CD4-positive, alpha-beta T cell (primary cell): ENCODE data around the gene DYNLT4. TPM values are rescaled to one million over a fixed set of nuclear protein-coding genes. Genes with fewer than 3 reads are reported as not detected.

Source experiments
- ATAC-seq: fragments of 200-7000 bp; cut with Tn5 transposase; one replicate; pipeline ENCODE4 v1.10.0; 2022; ENCODE audit warnings: mild to moderate bottlenecking; ENCODE audit not compliant: poor library complexity
- CTCF ChIA-PET: fragments of 350-600 bp; sonication (Branson Sonifier 250); formaldehyde crosslinking; loops from one replicate; lab custom pipeline; 2021; ENCODE audit warnings: antibody characterized with exemption, inconsistent platforms; lab: Charles Lee
- POLR2A ChIA-PET: fragments of 350-600 bp; sonication (Branson Sonifier 250); formaldehyde crosslinking; loops from one replicate; lab custom pipeline; 2021; ENCODE audit warnings: antibody characterized with exemption, inconsistent platforms; lab: Charles Lee
- DNase-seq, 14 experiments: peaks; one replicate each; pipeline ENCODE4 v3.0.0-alpha.2; 2013 to 2020; ENCODE audit warnings: mixed read lengths in 2 of 14
- H3K27ac ChIP-seq, 2 donors: one replicate each; pipeline versions ENCODE4 v1.5.1 to v1.7.0; 2013; ENCODE audit warnings: low read length in 2 of 2, low read depth in 1 of 2, mild to moderate bottlenecking in 1 of 2
- H3K27me3 ChIP-seq, 2 experiments: 1 replicate in 1 of 2; 2 replicates in 1 of 2; pipeline versions ENCODE4 v1.6.1 to v1.7.0; 2013; ENCODE audit warnings: low read length in 2 of 2, control low read depth in 1 of 2, mild to moderate bottlenecking in 1 of 2, moderate library complexity in 1 of 2; ENCODE audit not compliant: insufficient read depth in 2 of 2, control insufficient read depth in 1 of 2
- H3K36me3 ChIP-seq: one replicate; pipeline ENCODE4 v1.6.1; 2013; ENCODE audit warnings: low read length, control low read depth; ENCODE audit not compliant: insufficient read depth
- H3K4me1 ChIP-seq: one replicate; pipeline ENCODE4 v1.6.1; 2013; ENCODE audit warnings: low read length, control low read depth; ENCODE audit not compliant: insufficient read depth
- H3K4me3 ChIP-seq: one replicate; pipeline ENCODE4 v1.5.1; 2013; ENCODE audit warnings: mild to moderate bottlenecking, low read length, moderate library complexity
- H3K9me3 ChIP-seq, 2 experiments: 1 replicate in 1 of 2; 2 replicates in 1 of 2; pipeline versions ENCODE4 v1.6.1 to v1.7.0; 2013; ENCODE audit warnings: low read length in 2 of 2, mild to moderate bottlenecking in 2 of 2, control low read depth in 1 of 2, moderate library complexity in 1 of 2; ENCODE audit not compliant: control insufficient read depth in 1 of 2, insufficient read depth in 1 of 2
- H3K27ac Mint-ChIP-seq: one replicate; pipeline ENCODE4 v1.8.0; 2020; ENCODE audit warnings: mixed read lengths
- H3K27me3 Mint-ChIP-seq: one replicate; pipeline ENCODE4 v1.8.0; 2021; ENCODE audit warnings: mixed read lengths
- H3K36me3 Mint-ChIP-seq: one replicate; pipeline ENCODE4 v1.8.0; 2021; ENCODE audit warnings: low read depth, mixed read lengths
- H3K4me1 Mint-ChIP-seq: one replicate; pipeline ENCODE4 v1.8.0; 2021; ENCODE audit warnings: low read depth, mixed read lengths
- H3K4me3 Mint-ChIP-seq: one replicate; pipeline ENCODE4 v1.8.0; 2020; ENCODE audit warnings: mild to moderate bottlenecking, mixed read lengths
- H3K9me3 Mint-ChIP-seq: one replicate; pipeline ENCODE4 v1.8.0; 2020; ENCODE audit warnings: mixed read lengths
- intact Hi-C, 2 experiments: fragments of 100-400 bp; cut with DNase I in 1 of 2; cut with micrococcal nuclease in 1 of 2; formaldehyde crosslinking; loops; one replicate each; pipeline versions ENCODE4 v1.15.1 to v1.9.0; 2023 to 2025; cut with DNase I, micrococcal nuclease
- total RNA-seq, 174 experiments: library from RNA in 2 of 174; stranded (reverse) in 2 of 174; gene quantifications; one replicate each; pipeline ENCODE4 v1.2.3 and lab custom pipeline; 2021 to 2026
- TF ChIP-seq, protein P1 (sequence below): fragments of 200-600 bp; IDR thresholded peaks from one replicate; pipeline ENCODE4 v1.8.0; 2022; ENCODE audit warnings: antibody characterized with exemption, mild to moderate bottlenecking

Gene DYNLT4
- total RNA-seq, 2 experiments from 2014 or later, result 1.8 to 2.1 TPM

DNA sequence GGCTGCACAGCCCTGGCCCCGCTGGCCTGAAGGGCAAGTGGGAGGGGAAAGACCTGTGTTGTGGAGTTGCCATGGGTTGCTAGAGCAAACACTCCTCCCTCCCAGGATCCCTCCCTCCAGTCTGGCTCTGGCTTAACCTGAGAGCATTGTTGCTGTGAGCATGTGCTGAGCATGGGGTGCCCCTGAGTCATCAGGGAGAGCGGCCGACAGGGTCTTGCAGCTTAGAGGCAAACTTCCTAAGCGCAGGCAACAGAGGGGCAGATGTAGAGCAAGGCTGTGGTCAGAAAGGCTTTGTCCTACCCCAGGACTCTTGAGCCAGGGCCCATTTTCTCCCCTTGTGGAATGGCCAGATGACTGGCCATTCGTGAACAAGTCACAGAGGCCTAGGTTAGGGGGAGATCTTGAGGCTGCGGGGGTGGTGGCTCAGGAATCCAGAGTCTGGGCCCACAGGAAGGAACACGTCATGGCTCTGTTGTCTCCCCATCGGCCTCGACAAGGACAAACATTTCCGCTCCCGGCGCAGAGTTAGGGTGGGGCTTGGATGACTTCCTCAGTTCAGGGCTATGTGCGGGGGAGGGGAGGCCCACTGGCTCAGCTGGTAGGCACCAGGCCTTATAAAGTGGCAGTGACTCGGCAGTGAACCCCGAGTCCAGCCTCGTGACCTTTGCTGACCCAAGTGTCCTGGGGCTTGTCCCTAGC is 362 bp upstream of the DYNLT4 start:
- Mint-ChIP-seq H3K36me3 (peaks cover 62% of the 10 kb centered on the region), H3K27ac (peak overlapping the region; percentile 99), H3K9me3 (no peaks in the 10 kb centered on the region), H3K4me1 (peaks cover 79% of the 10 kb centered on the region), H3K4me3 (peak overlapping the region; percentile 83), H3K27me3 (peaks cover 4% of the 10 kb centered on the region)
- H3K4me1 ChIP-seq, result peaks cover 100% of the 10 kb centered on the region
- DNase-seq, result peak; percentile 82 to 98 (median 94)
- ChIA-PET CTCF (interaction anchor here (1.7 to 6.5 kb wide), 3 partner anchors 7 to 77 kb away, joined by 6 to 57 read pairs (median 36); partner anchors contain the start of genes PLK3 and RNU5D-1), POLR2A (interaction anchor here (0.7 to 16.3 kb wide), 15 partner anchors 6 to 880 kb away, joined by 3 to 599 read pairs (median 11); partner anchors contain the start of genes CCDC163, EIF2B3, GPBP1L1 and HECTD3)
- H3K36me3 ChIP-seq, result peaks cover 43% of the 10 kb centered on the region
- H3K9me3 ChIP-seq, result peaks cover 0 to 4% of the 10 kb centered on the region in 2 experiments
- peak overlapping the region; percentile 99 to 100 for H3K27ac ChIP-seq
- TF ChIP-seq, protein P1, sequence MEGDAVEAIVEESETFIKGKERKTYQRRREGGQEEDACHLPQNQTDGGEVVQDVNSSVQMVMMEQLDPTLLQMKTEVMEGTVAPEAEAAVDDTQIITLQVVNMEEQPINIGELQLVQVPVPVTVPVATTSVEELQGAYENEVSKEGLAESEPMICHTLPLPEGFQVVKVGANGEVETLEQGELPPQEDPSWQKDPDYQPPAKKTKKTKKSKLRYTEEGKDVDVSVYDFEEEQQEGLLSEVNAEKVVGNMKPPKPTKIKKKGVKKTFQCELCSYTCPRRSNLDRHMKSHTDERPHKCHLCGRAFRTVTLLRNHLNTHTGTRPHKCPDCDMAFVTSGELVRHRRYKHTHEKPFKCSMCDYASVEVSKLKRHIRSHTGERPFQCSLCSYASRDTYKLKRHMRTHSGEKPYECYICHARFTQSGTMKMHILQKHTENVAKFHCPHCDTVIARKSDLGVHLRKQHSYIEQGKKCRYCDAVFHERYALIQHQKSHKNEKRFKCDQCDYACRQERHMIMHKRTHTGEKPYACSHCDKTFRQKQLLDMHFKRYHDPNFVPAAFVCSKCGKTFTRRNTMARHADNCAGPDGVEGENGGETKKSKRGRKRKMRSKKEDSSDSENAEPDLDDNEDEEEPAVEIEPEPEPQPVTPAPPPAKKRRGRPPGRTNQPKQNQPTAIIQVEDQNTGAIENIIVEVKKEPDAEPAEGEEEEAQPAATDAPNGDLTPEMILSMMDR, result no peak
- H3K27me3 ChIP-seq, result no peaks in the 10 kb centered on the region
- H3K4me3 ChIP-seq, result peak overlapping the region; percentile 12
- intact Hi-C loops, result loop anchor here (10.0 kb wide), 3 partner anchors 177 to 777 kb away; partner anchors contain the start of genes NASP (in 2 of the 2), EIF2B3 (in 1 of the 2), HECTD3 (in 1 of the 2) and UROD (in 1 of the 2)
- peak; percentile 56 for ATAC-seq

DNA sequence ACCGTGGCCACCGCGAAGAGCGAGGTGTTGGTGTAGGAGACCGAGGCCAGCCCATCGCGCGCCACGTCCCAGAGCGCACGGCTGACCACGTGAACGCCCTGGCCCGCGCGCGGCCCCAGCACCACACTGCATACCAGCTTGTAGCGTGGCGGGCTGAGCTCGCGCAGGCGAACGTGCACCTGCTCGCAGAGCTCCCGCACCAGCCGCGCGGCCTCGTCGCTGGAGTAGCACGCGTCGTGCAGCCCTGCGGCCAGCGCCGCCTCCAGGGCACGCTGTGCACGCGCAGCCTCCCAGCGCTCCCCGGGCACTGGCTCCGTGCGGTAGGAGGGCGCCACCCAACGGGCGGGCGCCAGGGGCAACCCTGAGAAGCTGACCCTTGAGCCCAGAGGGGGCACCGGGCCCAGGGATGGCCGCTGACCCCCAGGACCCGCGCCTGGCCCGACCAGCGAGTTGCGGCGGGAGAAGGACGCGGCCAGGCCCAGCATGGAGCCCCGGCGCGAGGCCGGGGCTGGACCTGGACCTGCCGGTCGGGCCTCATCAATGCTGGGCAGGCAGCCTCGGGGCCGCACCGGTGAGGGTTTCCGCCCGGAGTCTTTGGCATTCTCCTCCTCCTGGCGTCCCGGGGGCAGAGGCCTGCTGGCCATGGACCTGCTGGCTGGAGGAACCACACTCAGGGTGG is 987 bp downstream of the DYNLT4 start:
- peaks cover 50% of the 10 kb centered on the region for H3K36me3 ChIP-seq
- POLR2A ChIA-PET, result interaction anchor here (0.6 to 16.3 kb wide), 8 partner anchors 6 to 498 kb away, joined by 3 to 599 read pairs (median 20); partner anchors contain the start of genes BTBD19, HECTD3, RNU5D-1 and UROD
- peaks cover 74% of the 10 kb centered on the region for H3K4me1 Mint-ChIP-seq
- H3K4me1 ChIP-seq, result peaks cover 95% of the 10 kb centered on the region
- ATAC-seq (no peak), DNase-seq (peak in 6 of 14 experiments; percentile 18 to 63 (median 43))
- intact Hi-C loops, result loop anchor here (10.0 kb wide), 3 partner anchors 179 to 779 kb away; partner anchors contain the start of genes NASP (in 2 of the 2), EIF2B3 (in 1 of the 2), HECTD3 (in 1 of the 2) and UROD (in 1 of the 2)
- H3K27me3 Mint-ChIP-seq, result peaks cover 4% of the 10 kb centered on the region
- H3K27me3 ChIP-seq, result no peaks in the 10 kb centered on the region
- CTCF ChIA-PET, result interaction anchor here (0.6 to 6.5 kb wide), 2 partner anchors 14 to 183 kb away, joined by 3 to 57 read pairs; no protein-coding TSS in a partner anchor
- H3K27ac ChIP-seq, result peak overlapping the region; percentile 99 to 100
- H3K4me3 Mint-ChIP-seq, result peak overlapping the region; percentile 83
- no peaks in the 10 kb centered on the region for H3K9me3 Mint-ChIP-seq
- H3K4me3 ChIP-seq, result no peak overlapping the region
- TF ChIP-seq, protein P1, result no peak
- peak overlapping the region; percentile 99 for H3K27ac Mint-ChIP-seq
- H3K9me3 ChIP-seq, result peaks cover 0 to 4% of the 10 kb centered on the region in 2 experiments
- peaks cover 72% of the 10 kb centered on the region for H3K36me3 Mint-ChIP-seq
